OCI-LY1 (cell line): Measurements from ENCODE around the gene SSBP2.

Experiments
- H2AFZ ChIP-seq: fragments of 200-600 bp; sonication (generic), shearing (Covaris generic); 2 replicates; pipeline ENCODE4 v1.6.0; 2014; ENCODE audit warnings: antibody characterized with exemption, mild to moderate bottlenecking, low read length
- H3F3A ChIP-seq: fragments of 200-600 bp; sonication (generic), shearing (Covaris generic); 2 replicates; pipeline ENCODE4 v1.6.0; 2014; ENCODE audit warnings: mild to moderate bottlenecking, antibody characterized with exemption, low read length, moderate library complexity; ENCODE audit not compliant: insufficient read depth
- H3K27ac ChIP-seq: fragments of 200-600 bp; sonication (generic); 2 replicates; pipeline ENCODE4 v1.5.1; 2014; ENCODE audit warnings: low read length, mixed run types, mild to moderate bottlenecking, low read depth; ENCODE audit not compliant: poor library complexity, severe bottlenecking
- H3K27me3 ChIP-seq: fragments of 200-600 bp; sonication (generic); 2 replicates; pipeline ENCODE4 v1.6.0; 2014; ENCODE audit warnings: antibody characterized with exemption, mild to moderate bottlenecking, low read length, moderate library complexity; ENCODE audit not compliant: insufficient read depth
- H3K36me3 ChIP-seq: fragments of 200-600 bp; sonication (generic); 2 replicates; pipeline ENCODE4 v1.6.1; 2014; ENCODE audit warnings: mild to moderate bottlenecking, antibody characterized with exemption, low read length, moderate library complexity, mixed read lengths; ENCODE audit not compliant: insufficient read depth
- H3K4me1 ChIP-seq: fragments of 200-600 bp; sonication (generic); 2 replicates; pipeline ENCODE4 v1.5.1; 2014; ENCODE audit warnings: mild to moderate bottlenecking, low read length, moderate library complexity; ENCODE audit not compliant: insufficient read depth, severe bottlenecking
- H3K4me2 ChIP-seq: fragments of 200-600 bp; sonication (generic), shearing (Covaris generic); 2 replicates; pipeline ENCODE4 v1.6.1; 2014; ENCODE audit warnings: low read length
- H3K4me3 ChIP-seq: fragments of 200-600 bp; sonication (generic); 2 replicates; pipeline ENCODE4 v1.5.1; 2014; ENCODE audit warnings: low read length, low read depth, mild to moderate bottlenecking, mixed read lengths; ENCODE audit not compliant: poor library complexity, severe bottlenecking
- H3K79me2 ChIP-seq: fragments of 200-600 bp; shearing (Covaris generic); 2 replicates; pipeline ENCODE4 v1.6.1; 2016; ENCODE audit warnings: mixed run types, low read length, mixed read lengths; ENCODE audit not compliant: insufficient read depth
- H3K9ac ChIP-seq: fragments of 200-600 bp; sonication (generic), shearing (Covaris generic); 2 replicates; pipeline ENCODE4 v1.6.1; 2014; ENCODE audit warnings: mild to moderate bottlenecking, low read length, mixed read lengths
- H3K9me2 ChIP-seq: fragments of 200-600 bp; sonication (generic), shearing (Covaris generic); 2 replicates; pipeline ENCODE4 v1.6.1; 2014; ENCODE audit warnings: low read depth, mild to moderate bottlenecking, low read length, mixed read lengths
- H3K9me3 ChIP-seq: fragments of 200-600 bp; shearing (Covaris generic); 2 replicates; pipeline ENCODE4 v1.6.1; 2014; ENCODE audit warnings: low read length, mixed read lengths
- H4K20me1 ChIP-seq: fragments of 200-600 bp; sonication (generic), shearing (Covaris generic); 2 replicates; pipeline ENCODE4 v1.6.0; 2016; ENCODE audit warnings: mild to moderate bottlenecking, low read length; ENCODE audit not compliant: insufficient read depth
- EZH2 ChIP-seq: fragments of 200-600 bp; sonication (generic), shearing (Covaris generic); IDR thresholded peaks from 2 replicates; pipeline ENCODE4 v1.8.0; 2017; ENCODE audit warnings: borderline replicate concordance, mixed run types, mild to moderate bottlenecking, antibody characterized with exemption, low read length, moderate library complexity, mixed read lengths
- TF ChIP-seq, protein P1 (sequence below): fragments of 200-600 bp; sonication (generic), shearing (Covaris generic); IDR thresholded peaks from 2 replicates; pipeline ENCODE4 v1.5.1; 2017; ENCODE audit warnings: mild to moderate bottlenecking, antibody characterized with exemption, low read length, moderate library complexity, mixed read lengths

Gene SSBP2

DNA sequence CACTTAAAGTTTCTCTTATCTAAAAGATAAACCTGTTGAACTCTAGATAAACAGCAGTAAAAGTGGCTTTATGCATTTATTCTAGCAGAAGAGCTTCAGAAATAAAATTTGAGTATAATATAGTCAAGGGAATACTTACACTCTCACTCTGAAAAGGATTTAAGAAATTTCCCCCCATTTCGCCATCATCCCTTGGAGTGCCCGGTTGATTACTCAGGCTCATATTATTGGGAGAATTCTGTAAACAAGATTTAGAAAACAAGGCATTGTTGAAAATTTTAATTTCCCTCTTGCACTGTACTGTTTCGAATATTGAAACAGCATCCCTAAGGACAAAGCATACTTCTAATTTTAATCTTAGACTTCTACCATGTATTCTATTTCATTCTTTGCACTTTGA is 322.5 kb downstream of the SSBP2 start:
- Histone ChIP-seq H3K27ac (no peak overlapping the region), H3K4me3 (no peak overlapping the region)

GRCh38 chr5:81427566-81427965 is 323.3 kb downstream of the SSBP2 start:
- Histone ChIP-seq H3K4me2 (no peak overlapping the region), H3K9me2 (no peaks in the 10 kb centered on the region), H3K9ac (no peak overlapping the region), H3K27me3 (no peaks in the 10 kb centered on the region), H3K4me1 (no peaks in the 10 kb centered on the region), H3K36me3 (peaks cover 10% of the 10 kb centered on the region), H3K4me3 (no peak overlapping the region), H2AFZ (no peak overlapping the region), H3K79me2 (no peaks in the 10 kb centered on the region), H3K9me3 (no peaks in the 10 kb centered on the region), H3F3A (peaks cover 12% of the 10 kb centered on the region; the same call in 1 of the 2 replicates), H3K27ac (no peak overlapping the region), H4K20me1 (no peaks in the 10 kb centered on the region)
- TF ChIP-seq EZH2: no peak
- TF ChIP-seq, protein P1, sequence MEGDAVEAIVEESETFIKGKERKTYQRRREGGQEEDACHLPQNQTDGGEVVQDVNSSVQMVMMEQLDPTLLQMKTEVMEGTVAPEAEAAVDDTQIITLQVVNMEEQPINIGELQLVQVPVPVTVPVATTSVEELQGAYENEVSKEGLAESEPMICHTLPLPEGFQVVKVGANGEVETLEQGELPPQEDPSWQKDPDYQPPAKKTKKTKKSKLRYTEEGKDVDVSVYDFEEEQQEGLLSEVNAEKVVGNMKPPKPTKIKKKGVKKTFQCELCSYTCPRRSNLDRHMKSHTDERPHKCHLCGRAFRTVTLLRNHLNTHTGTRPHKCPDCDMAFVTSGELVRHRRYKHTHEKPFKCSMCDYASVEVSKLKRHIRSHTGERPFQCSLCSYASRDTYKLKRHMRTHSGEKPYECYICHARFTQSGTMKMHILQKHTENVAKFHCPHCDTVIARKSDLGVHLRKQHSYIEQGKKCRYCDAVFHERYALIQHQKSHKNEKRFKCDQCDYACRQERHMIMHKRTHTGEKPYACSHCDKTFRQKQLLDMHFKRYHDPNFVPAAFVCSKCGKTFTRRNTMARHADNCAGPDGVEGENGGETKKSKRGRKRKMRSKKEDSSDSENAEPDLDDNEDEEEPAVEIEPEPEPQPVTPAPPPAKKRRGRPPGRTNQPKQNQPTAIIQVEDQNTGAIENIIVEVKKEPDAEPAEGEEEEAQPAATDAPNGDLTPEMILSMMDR: no peak

More for the DNA sequence above, 322.5 kb downstream of the SSBP2 start:
- Histone ChIP-seq H4K20me1 (no peaks in the 10 kb centered on the region), H3K79me2 (no peaks in the 10 kb centered on the region), H3K36me3 (peaks cover 10% of the 10 kb centered on the region), H3F3A (peaks cover 12% of the 10 kb centered on the region; the same call in 1 of the 2 replicates), H3K9me2 (no peaks in the 10 kb centered on the region), H3K4me1 (no peaks in the 10 kb centered on the region), H3K9me3 (no peaks in the 10 kb centered on the region), H2AFZ (no peak overlapping the region), H3K4me2 (no peak overlapping the region), H3K9ac (no peak overlapping the region), H3K27me3 (no peaks in the 10 kb centered on the region)
- TF ChIP-seq, protein P1: no peak
- TF ChIP-seq EZH2: no peak

DNA sequence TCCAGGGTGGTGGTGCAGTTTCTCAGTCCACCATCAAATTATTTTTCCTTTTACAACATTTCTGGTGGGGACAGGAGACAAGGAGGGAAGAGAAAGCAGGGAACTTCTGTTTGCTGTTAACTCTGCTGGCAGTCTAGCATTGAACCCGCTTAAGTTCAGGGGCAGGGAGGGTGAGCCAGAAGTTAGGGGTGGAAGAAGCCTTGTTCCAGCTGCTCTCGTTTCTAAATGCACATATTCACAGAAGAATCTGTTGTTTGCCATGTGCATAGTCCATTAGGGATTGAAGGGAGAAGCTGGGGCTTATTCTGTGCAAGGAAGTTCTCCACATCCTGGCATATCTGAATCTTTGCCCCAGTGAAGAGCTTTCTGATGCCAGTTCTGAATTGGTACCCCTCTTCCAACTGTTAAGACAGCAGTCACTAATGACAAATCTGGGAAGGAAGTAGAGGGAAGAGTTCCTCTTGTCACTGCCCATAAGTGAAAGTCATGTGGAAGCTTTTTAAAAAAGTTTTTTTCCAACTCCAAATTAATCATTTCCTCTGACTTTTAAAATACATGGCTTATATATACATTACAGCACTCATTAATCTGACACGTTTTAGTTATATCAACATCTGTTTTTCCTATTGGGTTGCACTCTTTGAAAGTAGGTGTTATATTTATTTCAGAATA is 324.4 kb downstream of the SSBP2 start:
- no peaks in the 10 kb centered on the region for H3K9me3 ChIP-seq
- no peaks in the 10 kb centered on the region for H3K27me3 ChIP-seq
- H2AFZ ChIP-seq: no peak overlapping the region
- H4K20me1 ChIP-seq: no peaks in the 10 kb centered on the region
- no peak overlapping the region for H3K4me3 ChIP-seq
- H3K9ac ChIP-seq: no peak overlapping the region
- H3K27ac ChIP-seq: peak overlapping the region; percentile 14
- no peak overlapping the region for H3K4me2 ChIP-seq
- TF ChIP-seq EZH2: no peak
- TF ChIP-seq, protein P1: no peak
- no peaks in the 10 kb centered on the region for H3K79me2 ChIP-seq
- H3K4me1 ChIP-seq: no peaks in the 10 kb centered on the region
- peaks cover 18% of the 10 kb centered on the region for H3K36me3 ChIP-seq
- H3K9me2 ChIP-seq: no peaks in the 10 kb centered on the region
- peaks cover 12% of the 10 kb centered on the region; the same call in 1 of the 2 replicates for H3F3A ChIP-seq
